ENCODE data around the gene GALNT18. TPM values are rescaled to one million over a fixed set of nuclear protein-coding genes. Genes with fewer than 3 reads are reported as not detected.

The GALNT18 gene
- total RNA-seq, 1 donor = 4.7 TPM

DNA sequence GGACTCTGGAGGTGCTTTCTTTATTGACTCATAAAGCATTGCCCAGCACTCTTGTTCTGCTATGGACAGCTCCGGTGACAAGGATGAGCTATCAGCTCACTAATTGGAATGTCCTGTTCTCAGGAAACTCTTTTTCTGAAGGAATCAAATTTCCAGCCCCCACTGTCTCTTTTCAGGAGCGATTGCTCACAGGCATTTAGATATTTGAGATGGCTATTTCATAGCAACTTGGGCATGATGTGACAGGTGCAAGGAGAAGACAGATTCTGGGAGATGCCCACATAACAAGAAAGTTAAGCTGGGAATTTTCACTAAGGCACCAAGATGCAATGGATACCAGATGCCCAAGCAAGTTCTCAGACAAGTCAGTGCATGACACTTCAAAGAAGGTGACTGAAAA, 145.3 kb downstream of the GALNT18 start:
- Histone ChIP-seq H3K36me3 (ENCODE audit: insufficient read depth, low read length) (no peaks in the 10 kb centered on the region), H3K27me3 (ENCODE audit: insufficient read depth, low read length) (peaks cover 13% of the 10 kb centered on the region), H3K79me2 (ENCODE audit: insufficient read depth, low read length) (no peaks in the 10 kb centered on the region), H3K4me3 (ENCODE audit: insufficient read depth, low read length) (no peak overlapping the region), H3K4me1 (ENCODE audit: insufficient read depth, low read length) (peaks cover 3% of the 10 kb centered on the region), H3K27ac (ENCODE audit: low read depth, low read length) (no peak overlapping the region), H3K9me3 (ENCODE audit: low read depth, low read length) (no peaks in the 10 kb centered on the region), H3K4me2 (ENCODE audit: insufficient read depth, low read length) (no peak overlapping the region), H2AFZ (ENCODE audit: low read length) (no peak overlapping the region), H4K20me1 (ENCODE audit: insufficient read depth, low read length) (peaks cover 5% of the 10 kb centered on the region)
- DNase-seq (ENCODE audit: insufficient read length, low spot score, missing footprints) = no peak
- TF ChIP-seq, protein P1, sequence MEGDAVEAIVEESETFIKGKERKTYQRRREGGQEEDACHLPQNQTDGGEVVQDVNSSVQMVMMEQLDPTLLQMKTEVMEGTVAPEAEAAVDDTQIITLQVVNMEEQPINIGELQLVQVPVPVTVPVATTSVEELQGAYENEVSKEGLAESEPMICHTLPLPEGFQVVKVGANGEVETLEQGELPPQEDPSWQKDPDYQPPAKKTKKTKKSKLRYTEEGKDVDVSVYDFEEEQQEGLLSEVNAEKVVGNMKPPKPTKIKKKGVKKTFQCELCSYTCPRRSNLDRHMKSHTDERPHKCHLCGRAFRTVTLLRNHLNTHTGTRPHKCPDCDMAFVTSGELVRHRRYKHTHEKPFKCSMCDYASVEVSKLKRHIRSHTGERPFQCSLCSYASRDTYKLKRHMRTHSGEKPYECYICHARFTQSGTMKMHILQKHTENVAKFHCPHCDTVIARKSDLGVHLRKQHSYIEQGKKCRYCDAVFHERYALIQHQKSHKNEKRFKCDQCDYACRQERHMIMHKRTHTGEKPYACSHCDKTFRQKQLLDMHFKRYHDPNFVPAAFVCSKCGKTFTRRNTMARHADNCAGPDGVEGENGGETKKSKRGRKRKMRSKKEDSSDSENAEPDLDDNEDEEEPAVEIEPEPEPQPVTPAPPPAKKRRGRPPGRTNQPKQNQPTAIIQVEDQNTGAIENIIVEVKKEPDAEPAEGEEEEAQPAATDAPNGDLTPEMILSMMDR (IDR thresholded peaks at IDR 0.05; ENCODE audit: extremely low read depth, low read depth, low read length) = no peak

DNA sequence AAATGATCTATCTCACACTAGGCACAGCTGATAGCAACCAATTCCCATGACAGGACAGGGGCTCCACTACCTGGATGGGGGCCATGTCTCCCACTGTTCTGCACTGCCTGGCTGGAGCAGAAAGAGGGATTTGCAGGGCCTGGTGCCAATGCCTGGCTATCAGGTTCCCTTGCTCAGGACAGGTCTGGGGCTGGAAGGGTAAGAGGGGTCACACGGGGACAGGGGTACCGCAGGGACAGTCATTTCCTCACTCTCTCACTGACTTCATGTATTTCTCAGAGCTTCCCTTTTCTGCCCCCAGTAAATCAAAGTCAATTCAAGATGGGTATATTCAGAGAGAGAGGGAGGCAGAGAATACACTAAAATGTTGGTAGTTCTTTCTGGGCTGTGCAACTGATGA, 149.7 kb downstream of the GALNT18 start:
- TF ChIP-seq, protein P1 (IDR thresholded peaks at IDR 0.05; ENCODE audit: extremely low read depth, low read depth, low read length) = no peak

DNA sequence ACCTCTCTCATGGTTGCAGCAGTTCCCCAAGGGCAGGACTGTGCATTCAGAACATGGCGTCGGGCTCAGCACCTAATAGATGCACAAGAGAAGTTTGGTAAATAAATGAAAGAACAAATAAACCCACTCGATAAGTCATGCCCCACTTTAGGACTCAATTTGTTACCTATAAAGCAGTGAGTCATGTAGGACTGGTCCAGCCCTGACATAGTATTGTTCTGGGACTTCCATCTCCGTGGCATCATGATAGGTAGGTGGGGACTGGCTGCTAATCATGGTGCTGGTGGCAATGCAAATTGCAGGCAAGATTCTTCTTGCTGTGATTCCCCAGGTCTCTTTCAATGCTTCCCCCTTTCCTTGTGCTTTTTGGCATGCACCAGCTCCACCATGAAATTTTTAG, 150.6 kb downstream of the GALNT18 start:
- no peaks in the 10 kb centered on the region for H4K20me1 ChIP-seq (ENCODE audit: insufficient read depth, low read length)
- H3K4me2 ChIP-seq (ENCODE audit: insufficient read depth, low read length) = no peak overlapping the region
- no peak for DNase-seq (ENCODE audit: insufficient read length, low spot score, missing footprints)
- H3K79me2 ChIP-seq (ENCODE audit: insufficient read depth, low read length) = no peaks in the 10 kb centered on the region
- TF ChIP-seq, protein P1 (IDR thresholded peaks at IDR 0.05; ENCODE audit: extremely low read depth, low read depth, low read length) = no peak
- no peak overlapping the region for H2AFZ ChIP-seq (ENCODE audit: low read length)
- no peaks in the 10 kb centered on the region for H3K36me3 ChIP-seq (ENCODE audit: insufficient read depth, low read length)
- H3K4me3 ChIP-seq (ENCODE audit: insufficient read depth, low read length) = no peak overlapping the region
- no peak overlapping the region for H3K27ac ChIP-seq (ENCODE audit: low read depth, low read length)
- H3K9me3 ChIP-seq (ENCODE audit: low read depth, low read length) = no peaks in the 10 kb centered on the region
- H3K4me1 ChIP-seq (ENCODE audit: insufficient read depth, low read length) = peaks cover 13% of the 10 kb centered on the region
- peaks cover 9% of the 10 kb centered on the region for H3K27me3 ChIP-seq (ENCODE audit: insufficient read depth, low read length)

More for the DNA sequence above, 149.7 kb downstream of the GALNT18 start:
- H3K9me3 ChIP-seq (ENCODE audit: low read depth, low read length) = no peaks in the 10 kb centered on the region
- no peak overlapping the region for H3K4me2 ChIP-seq (ENCODE audit: insufficient read depth, low read length)
- H2AFZ ChIP-seq (ENCODE audit: low read length) = no peak overlapping the region
- H3K79me2 ChIP-seq (ENCODE audit: insufficient read depth, low read length) = no peaks in the 10 kb centered on the region
- no peaks in the 10 kb centered on the region for H3K36me3 ChIP-seq (ENCODE audit: insufficient read depth, low read length)
- DNase-seq (ENCODE audit: insufficient read length, low spot score, missing footprints) = no peak
- H3K27me3 ChIP-seq (ENCODE audit: insufficient read depth, low read length) = peaks cover 9% of the 10 kb centered on the region
- peaks cover 5% of the 10 kb centered on the region for H4K20me1 ChIP-seq (ENCODE audit: insufficient read depth, low read length)
- H3K27ac ChIP-seq (ENCODE audit: low read depth, low read length) = no peak overlapping the region
- H3K4me3 ChIP-seq (ENCODE audit: insufficient read depth, low read length) = no peak overlapping the region
- peaks cover 13% of the 10 kb centered on the region for H3K4me1 ChIP-seq (ENCODE audit: insufficient read depth, low read length)

DNA sequence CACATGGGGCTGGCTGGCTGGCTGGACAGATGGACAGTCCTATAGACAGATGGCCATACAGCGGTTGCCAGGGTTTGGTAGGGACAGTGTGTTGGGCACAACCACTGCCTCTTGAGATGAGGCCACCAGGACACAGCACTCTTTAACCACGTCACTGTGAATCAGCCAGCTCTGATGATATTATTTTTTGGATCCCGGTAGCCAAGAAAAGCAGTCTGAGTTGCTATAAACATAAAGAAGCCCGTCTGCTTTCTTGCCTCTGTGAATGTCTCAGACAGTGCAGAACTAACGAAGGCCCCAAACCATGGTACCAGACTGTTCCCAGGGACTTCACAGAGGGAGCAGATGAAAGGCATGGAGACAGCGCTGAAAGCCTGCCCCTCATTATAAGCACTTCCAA, 152.9 kb downstream of the GALNT18 start:
- Histone ChIP-seq H3K4me2 (ENCODE audit: insufficient read depth, low read length) (peak overlapping the region; percentile 31), H3K36me3 (ENCODE audit: insufficient read depth, low read length) (no peaks in the 10 kb centered on the region), H3K4me3 (ENCODE audit: insufficient read depth, low read length) (no peak overlapping the region), H4K20me1 (ENCODE audit: insufficient read depth, low read length) (no peaks in the 10 kb centered on the region), H3K27me3 (ENCODE audit: insufficient read depth, low read length) (peaks cover 9% of the 10 kb centered on the region), H2AFZ (ENCODE audit: low read length) (no peak overlapping the region), H3K9me3 (ENCODE audit: low read depth, low read length) (no peaks in the 10 kb centered on the region), H3K4me1 (ENCODE audit: insufficient read depth, low read length) (peaks cover 13% of the 10 kb centered on the region), H3K79me2 (ENCODE audit: insufficient read depth, low read length) (no peaks in the 10 kb centered on the region), H3K27ac (ENCODE audit: low read depth, low read length) (peak overlapping the region; percentile 54)
- DNase-seq (ENCODE audit: insufficient read length, low spot score, missing footprints) = peak; percentile 93
- TF ChIP-seq, protein P1 (IDR thresholded peaks at IDR 0.05; ENCODE audit: extremely low read depth, low read depth, low read length) = no peak

Data from osteoblast (primary cell).